ENCODE data around the gene HPSE2. TPM values are rescaled to one million over a fixed set of nuclear protein-coding genes. Genes with fewer than 3 reads are reported as not detected.

The HPSE2 gene
- total and polyA plus RNA-seq, 3 experiments from 2014 or later = 0.07 to 1.2 TPM; not detected in 1

DNA sequence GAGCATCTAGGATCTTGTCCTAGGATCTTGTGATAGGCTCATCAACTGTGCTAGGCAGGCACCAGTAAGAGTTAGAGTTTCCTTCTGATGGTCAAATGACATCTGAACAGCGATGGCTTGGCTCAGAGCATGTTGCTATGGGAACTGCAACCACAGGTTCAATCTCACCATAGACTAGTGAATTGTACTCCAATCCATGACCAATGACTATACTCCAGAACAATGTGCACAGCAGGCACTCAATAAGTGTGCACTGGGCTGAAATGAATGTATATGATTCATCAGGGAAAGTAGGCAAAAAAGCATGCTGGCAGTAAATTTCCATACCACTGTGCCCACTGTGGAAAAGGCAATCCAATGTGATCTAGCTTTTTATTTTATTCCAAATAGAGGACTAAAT lies 625.4 kb downstream of the HPSE2 start:
- Histone ChIP-seq H3K36me3 (ENCODE audit: insufficient read depth, low read length) (no peaks in the 10 kb centered on the region), H3K4me1 (ENCODE audit: insufficient read depth, low read length) (no peaks in the 10 kb centered on the region), H3K4me3 (ENCODE audit: low read length) (no peak overlapping the region), H3K27ac (ENCODE audit: low read depth, low read length) (no peak overlapping the region), H3K27me3 (ENCODE audit: insufficient read depth, low read length, poor library complexity, severe bottlenecking) (no peaks in the 10 kb centered on the region), H3K9me3 (ENCODE audit: low read length) (no peaks in the 10 kb centered on the region)
- H3K36me3 Mint-ChIP-seq = no peaks in the 10 kb centered on the region
- peaks cover 2 to 26% of the 10 kb centered on the region in 2 donors for H3K27me3 Mint-ChIP-seq
- no peaks in the 10 kb centered on the region for H3K9me3 Mint-ChIP-seq
- CTCF ChIA-PET = no interaction called here
- no peaks in the 10 kb centered on the region for H3K4me1 Mint-ChIP-seq
- no peak overlapping the region for H3K4me3 Mint-ChIP-seq
- no peak overlapping the region for H3K27ac Mint-ChIP-seq
- DNase-seq = no peak
- POLR2A ChIA-PET = no interaction called here

DNA sequence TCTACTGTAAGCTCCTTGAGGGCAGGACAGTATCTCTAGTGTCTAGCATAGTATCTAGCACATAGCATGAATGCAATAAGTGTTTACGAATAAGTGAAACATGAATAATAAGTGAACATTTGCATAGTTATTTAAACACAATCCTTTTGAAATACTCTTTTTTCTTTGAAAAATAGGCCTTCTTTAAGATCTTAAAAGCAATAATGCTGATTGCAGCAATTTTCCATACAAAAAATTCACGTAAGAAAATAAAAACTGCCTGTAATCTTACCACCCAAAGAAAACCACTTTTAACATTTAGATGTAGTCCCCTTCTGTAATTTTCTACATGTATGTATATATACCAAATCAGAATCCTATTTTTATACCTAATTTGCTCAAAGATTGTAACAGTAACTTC lies 626.4 kb downstream of the HPSE2 start:
- Mint-ChIP-seq H3K36me3 (no peaks in the 10 kb centered on the region), H3K27me3 (peaks cover 2 to 26% of the 10 kb centered on the region in 2 donors), H3K4me1 (no peaks in the 10 kb centered on the region), H3K9me3 (no peaks in the 10 kb centered on the region), H3K27ac (no peak overlapping the region), H3K4me3 (no peak overlapping the region)
- Histone ChIP-seq H3K4me3 (ENCODE audit: low read length) (no peak overlapping the region), H3K36me3 (ENCODE audit: insufficient read depth, low read length) (no peaks in the 10 kb centered on the region), H3K9me3 (ENCODE audit: low read length) (no peaks in the 10 kb centered on the region), H3K27ac (ENCODE audit: low read depth, low read length) (no peak overlapping the region), H3K4me1 (ENCODE audit: insufficient read depth, low read length) (no peaks in the 10 kb centered on the region), H3K27me3 (ENCODE audit: insufficient read depth, low read length, poor library complexity, severe bottlenecking) (no peaks in the 10 kb centered on the region)
- CTCF ChIA-PET = no interaction called here
- POLR2A ChIA-PET = no interaction called here
- no peak for DNase-seq

DNA sequence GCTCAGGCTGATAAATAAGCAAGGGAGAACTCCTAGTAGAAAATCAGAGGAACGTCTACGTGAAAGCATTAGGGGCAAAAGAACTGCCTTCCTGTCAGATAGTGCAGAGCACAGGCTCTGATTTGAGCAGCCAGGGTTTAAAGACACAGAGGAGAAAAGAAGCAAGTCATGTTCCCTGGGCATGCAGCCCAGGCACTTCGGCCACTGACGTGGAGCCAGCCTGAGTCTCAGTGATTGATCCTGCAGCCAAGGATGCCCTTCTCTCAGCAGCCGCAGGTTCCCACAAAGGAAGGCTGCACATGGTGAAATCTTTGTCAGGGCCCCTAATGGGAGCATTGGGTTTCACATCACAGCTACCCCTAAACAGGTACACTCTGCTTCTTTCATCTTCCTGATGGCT lies 627.2 kb downstream of the HPSE2 start:
- no peaks in the 10 kb centered on the region for H3K9me3 Mint-ChIP-seq
- no peaks in the 10 kb centered on the region for H3K4me1 Mint-ChIP-seq
- CTCF ChIA-PET = no interaction called here
- H3K27me3 Mint-ChIP-seq = peaks cover 2 to 28% of the 10 kb centered on the region in 2 donors
- Histone ChIP-seq H3K4me1 (ENCODE audit: insufficient read depth, low read length) (no peaks in the 10 kb centered on the region), H3K27ac (ENCODE audit: low read depth, low read length) (no peak overlapping the region), H3K36me3 (ENCODE audit: insufficient read depth, low read length) (no peaks in the 10 kb centered on the region), H3K4me3 (ENCODE audit: low read length) (no peak overlapping the region), H3K27me3 (ENCODE audit: insufficient read depth, low read length, poor library complexity, severe bottlenecking) (no peaks in the 10 kb centered on the region), H3K9me3 (ENCODE audit: low read length) (no peaks in the 10 kb centered on the region)
- H3K4me3 Mint-ChIP-seq = no peak overlapping the region
- POLR2A ChIA-PET = no interaction called here
- no peak for DNase-seq
- H3K36me3 Mint-ChIP-seq = no peaks in the 10 kb centered on the region
- no peak overlapping the region for H3K27ac Mint-ChIP-seq

DNA sequence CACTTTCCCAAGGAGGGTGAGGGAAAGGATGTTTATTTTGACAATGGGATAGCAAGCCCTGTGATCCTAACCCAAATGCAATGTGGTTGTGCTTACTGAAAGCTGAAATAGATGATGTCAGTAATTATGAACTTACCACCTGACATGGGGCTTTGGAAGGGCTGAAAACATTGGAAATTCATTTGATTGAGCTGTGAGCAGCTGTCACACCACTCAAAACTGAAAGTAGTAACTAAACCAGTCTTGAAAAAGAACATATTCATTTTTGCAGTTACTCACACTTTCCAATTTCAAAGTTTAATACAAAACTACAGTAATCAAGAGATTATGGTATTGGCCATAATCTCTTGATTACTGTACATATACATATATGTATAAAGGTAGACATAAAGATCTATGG lies 633.4 kb downstream of the HPSE2 start:
- Histone ChIP-seq H3K9me3 (ENCODE audit: low read length) (no peaks in the 10 kb centered on the region), H3K27ac (ENCODE audit: low read depth, low read length) (no peak overlapping the region), H3K27me3 (ENCODE audit: insufficient read depth, low read length, poor library complexity, severe bottlenecking) (no peaks in the 10 kb centered on the region), H3K4me3 (ENCODE audit: low read length) (no peak overlapping the region), H3K36me3 (ENCODE audit: insufficient read depth, low read length) (no peaks in the 10 kb centered on the region), H3K4me1 (ENCODE audit: insufficient read depth, low read length) (no peaks in the 10 kb centered on the region)
- Mint-ChIP-seq H3K27ac (no peak overlapping the region), H3K27me3 (peaks cover 2 to 30% of the 10 kb centered on the region in 2 donors), H3K4me1 (no peaks in the 10 kb centered on the region), H3K9me3 (peaks cover 5 to 12% (median 8%) of the 10 kb centered on the region in 5 donors), H3K36me3 (peaks cover 0 to 5% (median 1%) of the 10 kb centered on the region in 3 donors), H3K4me3 (no peak overlapping the region)
- ChIA-PET POLR2A (no interaction called here), CTCF (no interaction called here)
- DNase-seq = no peak

DNA sequence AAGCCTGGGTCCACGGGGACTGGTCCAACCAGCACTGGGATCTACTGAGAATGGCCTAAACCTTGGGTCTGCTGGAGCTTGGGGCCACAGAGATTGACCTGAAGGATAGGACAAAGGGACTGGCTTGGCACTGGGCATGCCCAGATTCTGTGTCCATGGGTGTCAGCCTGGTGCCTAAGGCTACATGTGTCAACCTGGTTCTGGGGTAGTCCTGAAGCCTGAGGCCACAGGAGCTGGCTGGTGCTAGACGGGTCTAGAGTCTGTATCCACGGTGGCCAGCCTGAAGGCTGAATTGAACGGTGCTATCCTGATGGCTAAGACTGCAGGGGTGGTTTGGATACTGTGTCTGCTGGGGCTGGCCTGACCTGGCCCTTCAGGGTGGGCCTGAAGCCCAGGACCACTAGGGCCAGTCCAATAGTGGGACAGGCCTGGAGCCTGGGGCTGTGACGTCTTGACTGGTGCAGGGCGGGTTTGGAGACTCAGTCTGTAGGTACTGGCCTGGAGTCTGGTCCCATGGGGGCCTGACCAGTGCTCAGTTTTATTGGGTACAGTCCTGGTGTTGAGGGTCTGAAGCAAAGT lies 636.5 kb downstream of the HPSE2 start:
- H3K4me1 Mint-ChIP-seq = no peaks in the 10 kb centered on the region
- no peak for DNase-seq
- H3K27ac Mint-ChIP-seq = peak overlapping the region in 1 of 8 donors; percentile 58
- Histone ChIP-seq H3K9me3 (ENCODE audit: low read length) (no peaks in the 10 kb centered on the region), H3K27me3 (ENCODE audit: insufficient read depth, low read length, poor library complexity, severe bottlenecking) (no peaks in the 10 kb centered on the region), H3K36me3 (ENCODE audit: insufficient read depth, low read length) (no peaks in the 10 kb centered on the region), H3K4me3 (ENCODE audit: low read length) (no peak overlapping the region), H3K4me1 (ENCODE audit: insufficient read depth, low read length) (no peaks in the 10 kb centered on the region), H3K27ac (ENCODE audit: low read depth, low read length) (no peak overlapping the region)
- peaks cover 5 to 44% of the 10 kb centered on the region in 2 donors for H3K27me3 Mint-ChIP-seq
- CTCF ChIA-PET = no interaction called here
- H3K9me3 Mint-ChIP-seq = peaks cover 12 to 21% (median 19%) of the 10 kb centered on the region in 5 donors
- POLR2A ChIA-PET = interaction anchor here (0.5 kb wide), 1 partner anchor 34 kb away, joined by 3 read pairs; no protein-coding TSS in a partner anchor
- H3K4me3 Mint-ChIP-seq = no peak overlapping the region
- H3K36me3 Mint-ChIP-seq = peaks cover 0 to 5% (median 1%) of the 10 kb centered on the region in 3 donors

DNA sequence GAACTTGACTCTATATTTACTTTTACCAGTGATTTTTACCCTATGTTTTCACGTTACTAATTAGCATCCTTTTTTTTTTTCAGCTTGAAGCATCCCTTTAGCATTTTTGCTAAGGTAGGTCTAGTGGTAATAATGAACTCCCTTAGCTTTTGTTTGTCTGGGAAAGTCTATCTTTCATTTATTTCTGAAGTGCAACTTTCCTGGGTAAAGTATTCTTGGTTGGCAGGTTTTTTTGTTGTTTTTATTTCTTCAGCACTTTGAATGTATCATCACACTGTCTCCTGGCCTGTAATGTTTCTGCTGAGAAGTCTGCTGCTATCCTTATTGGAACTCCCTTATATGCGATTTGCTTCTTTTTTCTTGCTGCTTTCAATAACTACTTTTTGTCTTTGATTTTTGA lies 639.2 kb downstream of the HPSE2 start:
- ChIA-PET CTCF (no interaction called here), POLR2A (no interaction called here)
- no peaks in the 10 kb centered on the region for H3K4me1 Mint-ChIP-seq
- peaks cover 12 to 21% (median 19%) of the 10 kb centered on the region in 5 donors for H3K9me3 Mint-ChIP-seq
- Histone ChIP-seq H3K27ac (ENCODE audit: low read depth, low read length) (no peak overlapping the region), H3K27me3 (ENCODE audit: insufficient read depth, low read length, poor library complexity, severe bottlenecking) (no peaks in the 10 kb centered on the region), H3K9me3 (ENCODE audit: low read length) (no peaks in the 10 kb centered on the region), H3K4me1 (ENCODE audit: insufficient read depth, low read length) (no peaks in the 10 kb centered on the region), H3K36me3 (ENCODE audit: insufficient read depth, low read length) (no peaks in the 10 kb centered on the region), H3K4me3 (ENCODE audit: low read length) (no peak overlapping the region)
- no peak for DNase-seq
- H3K27ac Mint-ChIP-seq = no peak overlapping the region
- no peak overlapping the region for H3K4me3 Mint-ChIP-seq
- H3K27me3 Mint-ChIP-seq = peaks cover 5 to 29% of the 10 kb centered on the region in 2 donors
- H3K36me3 Mint-ChIP-seq = peaks cover 0 to 5% (median 1%) of the 10 kb centered on the region in 3 donors

DNA sequence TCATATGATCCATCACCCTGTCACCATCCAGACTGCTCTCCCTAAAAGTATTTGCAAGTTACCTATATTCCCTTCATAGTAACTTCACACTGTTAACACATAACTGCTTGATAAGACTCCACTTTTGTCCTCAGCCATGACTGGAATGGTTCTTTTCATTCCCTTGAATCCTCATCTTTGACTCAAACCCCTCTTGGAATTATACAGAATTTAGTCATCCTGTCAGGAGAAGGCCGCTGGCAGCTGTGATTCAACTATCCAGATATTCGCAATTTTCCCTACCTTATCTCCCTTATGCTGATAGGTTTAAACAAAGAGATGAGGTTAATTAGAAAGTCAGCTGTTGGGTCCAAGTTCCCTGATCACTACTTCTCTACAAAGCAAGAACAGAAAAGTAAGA lies 646.0 kb downstream of the HPSE2 start:
- CTCF ChIA-PET = no interaction called here

DNA sequence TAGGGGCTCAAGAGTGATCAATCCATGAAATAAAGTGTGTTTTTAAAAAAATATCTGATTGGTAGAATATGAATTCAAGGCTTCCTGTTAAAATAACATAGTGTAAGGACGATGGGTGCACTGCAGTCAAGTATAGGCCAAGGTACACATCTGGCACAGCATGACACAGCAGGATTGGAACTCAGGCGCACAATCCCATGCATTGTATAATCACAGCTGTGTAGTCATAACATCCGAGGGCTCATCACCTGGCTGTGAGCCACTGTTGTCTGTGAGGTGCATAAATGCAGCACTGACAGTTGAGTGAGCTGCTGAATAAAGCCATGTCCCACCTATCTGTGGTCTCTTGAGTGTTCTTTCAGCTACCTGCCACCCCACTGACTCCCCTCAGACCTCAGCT lies 646.6 kb downstream of the HPSE2 start:
- no peak for DNase-seq
- no peak overlapping the region for H3K4me3 Mint-ChIP-seq

More for the DNA sequence above, 646.0 kb downstream of the HPSE2 start:
- Histone ChIP-seq H3K9me3 (ENCODE audit: low read length) (no peaks in the 10 kb centered on the region), H3K4me3 (ENCODE audit: low read length) (no peak overlapping the region), H3K27ac (ENCODE audit: low read depth, low read length) (no peak overlapping the region), H3K4me1 (ENCODE audit: insufficient read depth, low read length) (no peaks in the 10 kb centered on the region), H3K36me3 (ENCODE audit: insufficient read depth, low read length) (no peaks in the 10 kb centered on the region), H3K27me3 (ENCODE audit: insufficient read depth, low read length, poor library complexity, severe bottlenecking) (no peaks in the 10 kb centered on the region)
- POLR2A ChIA-PET = no interaction called here
- Mint-ChIP-seq H3K27ac (no peak overlapping the region), H3K27me3 (peaks cover 6 to 11% of the 10 kb centered on the region in 2 donors), H3K4me1 (no peaks in the 10 kb centered on the region), H3K36me3 (no peaks in the 10 kb centered on the region), H3K4me3 (no peak overlapping the region), H3K9me3 (no peaks in the 10 kb centered on the region)
- DNase-seq = no peak

More for the DNA sequence above, 646.6 kb downstream of the HPSE2 start:
- Histone ChIP-seq H3K27me3 (ENCODE audit: insufficient read depth, low read length, poor library complexity, severe bottlenecking) (no peaks in the 10 kb centered on the region), H3K4me1 (ENCODE audit: insufficient read depth, low read length) (no peaks in the 10 kb centered on the region), H3K9me3 (ENCODE audit: low read length) (no peaks in the 10 kb centered on the region), H3K27ac (ENCODE audit: low read depth, low read length) (no peak overlapping the region), H3K36me3 (ENCODE audit: insufficient read depth, low read length) (no peaks in the 10 kb centered on the region), H3K4me3 (ENCODE audit: low read length) (no peak overlapping the region)
- H3K36me3 Mint-ChIP-seq = no peaks in the 10 kb centered on the region
- no peak overlapping the region for H3K27ac Mint-ChIP-seq
- peaks cover 3 to 14% of the 10 kb centered on the region in 2 donors for H3K27me3 Mint-ChIP-seq
- ChIA-PET CTCF (no interaction called here), POLR2A (no interaction called here)
- no peaks in the 10 kb centered on the region for H3K4me1 Mint-ChIP-seq
- no peaks in the 10 kb centered on the region for H3K9me3 Mint-ChIP-seq
